ES-I3 (cell line): Measurements from ENCODE around the gene ARL6IP6.

ENCODE experiments used
- H3K36me3 ChIP-seq: 2 replicates; pipeline ENCODE4 v1.6.1; 2013; ENCODE audit warnings: mild to moderate bottlenecking, low read length, control low read depth, moderate library complexity; ENCODE audit not compliant: insufficient read depth
- H3K4me1 ChIP-seq: 2 replicates; pipeline ENCODE4 v1.6.1; 2013; ENCODE audit warnings: mild to moderate bottlenecking, control low read depth, low read length; ENCODE audit not compliant: insufficient read depth
- H3K9ac ChIP-seq: 2 replicates; pipeline ENCODE4 v1.6.1; 2013; ENCODE audit warnings: low read depth, mild to moderate bottlenecking, low read length, moderate library complexity
- H3K9me3 ChIP-seq: 2 replicates; pipeline ENCODE4 v1.6.1; 2013; ENCODE audit warnings: mild to moderate bottlenecking, low read length, moderate library complexity; ENCODE audit not compliant: control insufficient read depth, insufficient read depth

Gene ARL6IP6

GRCh38 chr2:152718076-152718908 lies at the start of gene ARL6IP6:
Gene ARL6IP6, plus strand, starts transcription at chr2:152718620. Its CDS starts 5 bp downstream, at chr2:152718625.
- Histone ChIP-seq H3K36me3 (no peaks in the 10 kb centered on the region; the same call in 1 of the 2 replicates), H3K9ac (peak within 1 kb of the TSS; percentile 94), H3K9me3 (no peaks in the 10 kb centered on the region), H3K4me1 (peaks cover 7% of the 10 kb centered on the region; the same call in 1 of the 2 replicates)

GRCh38 chr2:152674334-152674733 lies 44.1 kb upstream of the ARL6IP6 start:
- Histone ChIP-seq H3K36me3 (no peaks in the 10 kb centered on the region; the same call in 1 of the 2 replicates), H3K4me1 (no peaks in the 10 kb centered on the region), H3K9ac (no peak overlapping the region), H3K9me3 (no peaks in the 10 kb centered on the region)

- H3K9ac ChIP-seq = no peak overlapping the region
- no peaks in the 10 kb centered on the region for H3K4me1 ChIP-seq
- peaks cover 4% of the 10 kb centered on the region; the same call in 1 of the 2 replicates for H3K36me3 ChIP-seq
- H3K9me3 ChIP-seq = no peaks in the 10 kb centered on the region
Measured at GRCh38 chr2:152676461-152676860, 42.0 kb upstream of the ARL6IP6 start.

- H3K9ac ChIP-seq = no peak overlapping the region
- no peaks in the 10 kb centered on the region for H3K4me1 ChIP-seq
- H3K9me3 ChIP-seq = 0 out of 2 replicates have a peak, but pooled peaks cover 4% of the 10 kb centered on the region
- peaks cover 7% of the 10 kb centered on the region for H3K36me3 ChIP-seq
Measured at GRCh38 chr2:152678808-152679207, 39.6 kb upstream of the ARL6IP6 start.

- H3K36me3 ChIP-seq = peaks cover 7% of the 10 kb centered on the region
- H3K9me3 ChIP-seq = 0 out of 2 replicates have a peak, but pooled peaks cover 4% of the 10 kb centered on the region
- H3K4me1 ChIP-seq = no peaks in the 10 kb centered on the region
- H3K9ac ChIP-seq = no peak overlapping the region
Measured at GRCh38 chr2:152682663-152683062, 35.8 kb upstream of the ARL6IP6 start.

- Histone ChIP-seq H3K9ac (no peak overlapping the region), H3K4me1 (no peaks in the 10 kb centered on the region), H3K9me3 (0 out of 2 replicates have a peak, but pooled peaks cover 4% of the 10 kb centered on the region), H3K36me3 (peaks cover 7% of the 10 kb centered on the region)
Measured at GRCh38 chr2:152683400-152683799, 35.0 kb upstream of the ARL6IP6 start.

GRCh38 chr2:152686321-152686720 lies 32.1 kb upstream of the ARL6IP6 start:
- H3K4me1 ChIP-seq = no peaks in the 10 kb centered on the region
- H3K9me3 ChIP-seq = 0 out of 2 replicates have a peak, but pooled peaks cover 4% of the 10 kb centered on the region
- H3K9ac ChIP-seq = no peak overlapping the region
- H3K36me3 ChIP-seq = peaks cover 4% of the 10 kb centered on the region

GRCh38 chr2:152693033-152693432 lies 25.4 kb upstream of the ARL6IP6 start:
- H3K4me1 ChIP-seq = no peaks in the 10 kb centered on the region
- H3K9ac ChIP-seq = no peak overlapping the region
- H3K36me3 ChIP-seq = peaks cover 4% of the 10 kb centered on the region
- no peaks in the 10 kb centered on the region for H3K9me3 ChIP-seq

GRCh38 chr2:152694161-152694661 lies 24.2 kb upstream of the ARL6IP6 start:
- Histone ChIP-seq H3K4me1 (no peaks in the 10 kb centered on the region), H3K36me3 (peaks cover 4% of the 10 kb centered on the region; the same call in 1 of the 2 replicates), H3K9ac (no peak overlapping the region), H3K9me3 (no peaks in the 10 kb centered on the region)

- Histone ChIP-seq H3K9ac (no peak overlapping the region), H3K36me3 (peaks cover 4% of the 10 kb centered on the region; the same call in 1 of the 2 replicates), H3K4me1 (no peaks in the 10 kb centered on the region), H3K9me3 (no peaks in the 10 kb centered on the region)
Measured at GRCh38 chr2:152695763-152696162, 22.7 kb upstream of the ARL6IP6 start.

- peaks cover 8% of the 10 kb centered on the region; the same call in 1 of the 2 replicates for H3K36me3 ChIP-seq
- no peaks in the 10 kb centered on the region for H3K4me1 ChIP-seq
- no peak overlapping the region for H3K9ac ChIP-seq
- H3K9me3 ChIP-seq = no peaks in the 10 kb centered on the region; the same call in 1 of the 2 replicates
Measured at GRCh38 chr2:152696476-152696875, 21.9 kb upstream of the ARL6IP6 start.

GRCh38 chr2:152701198-152701597 lies 17.2 kb upstream of the ARL6IP6 start:
- Histone ChIP-seq H3K4me1 (0 out of 2 replicates have a peak, but pooled peaks cover 3% of the 10 kb centered on the region), H3K36me3 (peaks cover 11% of the 10 kb centered on the region; the same call in 1 of the 2 replicates), H3K9me3 (no peaks in the 10 kb centered on the region; the same call in 1 of the 2 replicates), H3K9ac (no peak overlapping the region)

- no peak overlapping the region for H3K9ac ChIP-seq
- peaks cover 13% of the 10 kb centered on the region; the same call in 1 of the 2 replicates for H3K36me3 ChIP-seq
- peaks cover 6% of the 10 kb centered on the region for H3K9me3 ChIP-seq
- H3K4me1 ChIP-seq = 0 out of 2 replicates have a peak, but pooled peaks cover 3% of the 10 kb centered on the region
Measured at GRCh38 chr2:152706477-152707021, 11.9 kb upstream of the ARL6IP6 start.

GRCh38 chr2:152708742-152709141 lies 9.7 kb upstream of the ARL6IP6 start:
- Histone ChIP-seq H3K4me1 (no peaks in the 10 kb centered on the region), H3K9me3 (peaks cover 6% of the 10 kb centered on the region), H3K9ac (no peak overlapping the region), H3K36me3 (peaks cover 8% of the 10 kb centered on the region)
